Osteoblast (primary cell): ENCODE data around the gene SLC48A1. TPM values are rescaled to one million over a fixed set of nuclear protein-coding genes. Genes with fewer than 3 reads are reported as not detected.
A peak's percentile ranks its signal among the peaks of the same experiment; 100 is the strongest.
"Not testable (repeated sequence)": the region's sequence is repeated elsewhere in the genome, so short reads cannot be mapped to it uniquely, and the experiment has no call there.

Experiments
- DNase-seq: peaks from one replicate; pipeline ENCODE4 v3.0.0; 2011; ENCODE audit warnings: low spot score, mixed read lengths; ENCODE audit not compliant: insufficient read length; ENCODE audit errors: missing footprints
- H2AFZ ChIP-seq: 2 replicates; pipeline ENCODE4 v1.6.0; 2011; ENCODE audit warnings: mild to moderate bottlenecking, low read length
- H3K27ac ChIP-seq: 2 replicates; pipeline ENCODE4 v1.5.1; 2011; ENCODE audit warnings: mild to moderate bottlenecking, low read depth, low read length, moderate library complexity
- H3K27me3 ChIP-seq: 2 replicates; pipeline ENCODE4 v1.6.0; 2012; ENCODE audit warnings: mild to moderate bottlenecking, control low read depth, inconsistent platforms, low read length, moderate library complexity; ENCODE audit not compliant: insufficient read depth
- H3K36me3 ChIP-seq: 2 replicates; pipeline ENCODE4 v1.5.1; 2011; ENCODE audit warnings: mild to moderate bottlenecking, low read length, control low read depth, moderate library complexity; ENCODE audit not compliant: insufficient read depth
- H3K4me1 ChIP-seq: 2 replicates; pipeline ENCODE4 v1.5.1; 2011; ENCODE audit warnings: mild to moderate bottlenecking, low read length, control low read depth, moderate library complexity; ENCODE audit not compliant: insufficient read depth
- H3K4me2 ChIP-seq: 2 replicates; pipeline ENCODE4 v1.6.0; 2011; ENCODE audit warnings: mild to moderate bottlenecking, low read length; ENCODE audit not compliant: insufficient read depth
- H3K4me3 ChIP-seq: fragments of 200-600 bp; sonication (generic); 3 replicates; pipeline ENCODE4 v1.5.1; 2012; ENCODE audit warnings: mild to moderate bottlenecking, low read length, inconsistent platforms; ENCODE audit not compliant: insufficient read depth
- H3K79me2 ChIP-seq: 2 replicates; pipeline ENCODE4 v1.6.0; 2012; ENCODE audit warnings: mild to moderate bottlenecking, low read length, control low read depth, inconsistent platforms; ENCODE audit not compliant: insufficient read depth
- H3K9me3 ChIP-seq: 2 replicates; pipeline ENCODE4 v1.5.1; 2011; ENCODE audit warnings: low read depth, low read length, control low read depth
- H4K20me1 ChIP-seq: 2 replicates; pipeline ENCODE4 v1.6.0; 2012; ENCODE audit warnings: mild to moderate bottlenecking, low read length, control low read depth; ENCODE audit not compliant: insufficient read depth
- CTCF ChIP-seq: IDR thresholded peaks from 2 replicates; pipeline ENCODE4 v1.5.1; 2011; ENCODE audit warnings: mild to moderate bottlenecking, low read depth, low read length, moderate library complexity; ENCODE audit errors: extremely low read depth
- total RNA-seq: library from RNA; depleted of rRNA; stranded (reverse); fragments of >200 nt; gene quantifications from 2 replicates; pipeline ENCODE4 v1.2.3, GENCODE V29; 2012

Gene SLC48A1
- total RNA-seq, 1 donor: 19.2 TPM

GRCh38 chr12:47808574-47809365 is 35.7 kb downstream of the SLC48A1 start:
- peaks cover 28% of the 10 kb centered on the region for H3K36me3 ChIP-seq
- no peaks in the 10 kb centered on the region for H3K27me3 ChIP-seq
- DNase-seq: peak; percentile 87
- H2AFZ ChIP-seq: no peak overlapping the region
- peak overlapping the region; percentile 40 for H3K4me2 ChIP-seq
- H4K20me1 ChIP-seq: peaks cover 56% of the 10 kb centered on the region
- H3K79me2 ChIP-seq: peaks cover 88% of the 10 kb centered on the region
- H3K9me3 ChIP-seq: no peaks in the 10 kb centered on the region
- peaks cover 65% of the 10 kb centered on the region for H3K4me1 ChIP-seq
- no peak overlapping the region for H3K4me3 ChIP-seq
- peak; percentile 14 for TF ChIP-seq CTCF
- peak overlapping the region; percentile 72 for H3K27ac ChIP-seq

- not testable (repeated sequence) for H3K27ac ChIP-seq, H3K4me3 ChIP-seq, H3K27me3 ChIP-seq, H3K9me3 ChIP-seq, H3K4me2 ChIP-seq, DNase-seq, H2AFZ ChIP-seq
- Histone ChIP-seq H3K79me2 (peaks cover 88% of the 10 kb centered on the region), H3K36me3 (peaks cover 23% of the 10 kb centered on the region), H4K20me1 (peaks cover 58% of the 10 kb centered on the region), H3K4me1 (peaks cover 73% of the 10 kb centered on the region)
Observed at GRCh38 chr12:47809518-47809917, 36.5 kb downstream of the SLC48A1 start.

- Histone ChIP-seq H3K9me3 (no peaks in the 10 kb centered on the region), H3K4me1 (peaks cover 78% of the 10 kb centered on the region), H3K27ac (peak overlapping the region; percentile 95), H2AFZ (no peak overlapping the region), H3K4me2 (no peak overlapping the region), H3K27me3 (no peaks in the 10 kb centered on the region), H3K36me3 (peaks cover 12% of the 10 kb centered on the region), H3K4me3 (no peak overlapping the region), H3K79me2 (peaks cover 88% of the 10 kb centered on the region), H4K20me1 (peaks cover 55% of the 10 kb centered on the region)
- DNase-seq: peak; percentile 51
- TF ChIP-seq CTCF: no peak
Observed at GRCh38 chr12:47811072-47811396, 38.0 kb downstream of the SLC48A1 start.

- H3K9me3 ChIP-seq: no peaks in the 10 kb centered on the region
- DNase-seq: peak; percentile 95
- peaks cover 88% of the 10 kb centered on the region for H3K79me2 ChIP-seq
- H3K4me2 ChIP-seq: peak overlapping the region; percentile 82
- H3K27me3 ChIP-seq: no peaks in the 10 kb centered on the region
- peak overlapping the region; percentile 7 for H3K4me3 ChIP-seq
- H3K27ac ChIP-seq: peak overlapping the region; percentile 95
- H3K36me3 ChIP-seq: peaks cover 10% of the 10 kb centered on the region
- H3K4me1 ChIP-seq: peaks cover 82% of the 10 kb centered on the region
- H2AFZ ChIP-seq: no peak overlapping the region
- peaks cover 58% of the 10 kb centered on the region for H4K20me1 ChIP-seq
- TF ChIP-seq CTCF: no peak
Observed at GRCh38 chr12:47811581-47812484, 38.8 kb downstream of the SLC48A1 start.
